GM12878 (cell line): ENCODE data around the gene DACT3. TPM values are rescaled to one million over a fixed set of nuclear protein-coding genes. Genes with fewer than 3 reads are reported as not detected.

Source experiments
- CBX5 ChIP-seq: sonication (generic); IDR thresholded peaks from 2 replicates; pipeline ENCODE4 v1.6.1; 2016; ENCODE audit warnings: low read depth, moderate library complexity, mild to moderate bottlenecking, inconsistent platforms
- DPF2 ChIP-seq: fragments of 450-650 bp; IDR thresholded peaks from 2 replicates; pipeline ENCODE4 v1.6.1; 2017; ENCODE audit warnings: mild to moderate bottlenecking
- EP300 ChIP-seq, 2 experiments: fragments of 150-350 bp in 1 of 2; IDR thresholded peaks; 2 replicates each; pipeline ENCODE4 v1.6.1; 2011 to 2012; ENCODE audit warnings: low read depth in 2 of 2, low read length in 2 of 2, borderline replicate concordance in 1 of 2, improper control_type of control experiment in 1 of 2, inconsistent platforms in 1 of 2; ENCODE audit not compliant: control insufficient read depth in 1 of 2
- FOS ChIP-seq: IDR thresholded peaks from 3 replicates; pipeline ENCODE4 v1.6.1; 2011; ENCODE audit warnings: borderline replicate concordance; ENCODE audit not compliant: insufficient read length; ENCODE audit errors: extremely low read depth
- GABPA ChIP-seq: IDR thresholded peaks from 2 replicates; pipeline ENCODE4 v1.6.1; 2014; ENCODE audit warnings: antibody characterized with exemption, low read depth, mild to moderate bottlenecking, inconsistent platforms
- HDAC6 ChIP-seq: fragments of 200-600 bp; sonication (generic); IDR thresholded peaks from one replicate; pipeline ENCODE4 v1.8.0; 2017; ENCODE audit warnings: antibody characterized with exemption; ENCODE audit not compliant: unreplicated experiment
- IKZF2 ChIP-seq, 2 experiments: fragments of 450-650 bp; IDR thresholded peaks; 2 replicates each; pipeline ENCODE4 v1.6.1; 2017; ENCODE audit warnings: mild to moderate bottlenecking in 2 of 2, moderate library complexity in 2 of 2
- JUNB ChIP-seq: IDR thresholded peaks from 2 replicates; pipeline ENCODE4 v1.6.1; 2016; ENCODE audit warnings: antibody characterized with exemption, mild to moderate bottlenecking
- MTA3 ChIP-seq: IDR thresholded peaks from 2 replicates; pipeline ENCODE4 v1.6.1; 2012; ENCODE audit warnings: low read length, inconsistent platforms, borderline replicate concordance
- NFYB ChIP-seq: IDR thresholded peaks from 2 replicates; pipeline ENCODE4 v1.6.1; 2011; ENCODE audit warnings: low read depth, mild to moderate bottlenecking, low read length, improper control_type of control experiment, moderate library complexity; ENCODE audit not compliant: insufficient read depth
- NRF1 ChIP-seq: conservative IDR thresholded peaks from 2 replicates; pipeline ENCODE4 v1.6.1; 2011; ENCODE audit warnings: mild to moderate bottlenecking, low read depth, low read length, improper control_type of control experiment
- SIX5 ChIP-seq: IDR thresholded peaks from 2 replicates; pipeline ENCODE4 v1.6.1; 2011; ENCODE audit warnings: mild to moderate bottlenecking, low read depth, low read length, moderate library complexity; ENCODE audit not compliant: severe bottlenecking
- SMAD1 ChIP-seq: fragments of 450-650 bp; IDR thresholded peaks from 2 replicates; pipeline ENCODE4 v1.6.1; 2018; ENCODE audit warnings: mild to moderate bottlenecking, low read depth; ENCODE audit not compliant: partially characterized antibody
- SMARCA5 ChIP-seq: fragments of 450-650 bp; IDR thresholded peaks from 2 replicates; pipeline ENCODE4 v1.6.1; 2017; ENCODE audit warnings: mild to moderate bottlenecking
- SPI1 ChIP-seq: IDR thresholded peaks from 2 replicates; pipeline ENCODE4 v1.6.1; 2011; ENCODE audit warnings: low read depth, mild to moderate bottlenecking, low read length, moderate library complexity, borderline replicate concordance; ENCODE audit not compliant: insufficient read depth
- SUPT20H ChIP-seq: IDR thresholded peaks from 2 replicates; pipeline ENCODE4 v1.6.1; 2011; ENCODE audit warnings: low read depth, mild to moderate bottlenecking, low read length, moderate library complexity, borderline replicate concordance; ENCODE audit not compliant: control insufficient read depth
- TCF12 ChIP-seq: IDR thresholded peaks from 2 replicates; pipeline ENCODE4 v1.6.1; 2011; ENCODE audit warnings: low read depth, mild to moderate bottlenecking, low read length
- TCF7 ChIP-seq: IDR thresholded peaks from 2 replicates; pipeline ENCODE4 v1.6.1; 2014; ENCODE audit warnings: antibody characterized with exemption, borderline replicate concordance
- WRNIP1 ChIP-seq: IDR thresholded peaks from 2 replicates; pipeline ENCODE4 v1.6.1; 2011; ENCODE audit warnings: low read depth, low read length, improper control_type of control experiment, borderline replicate concordance
- YY1 ChIP-seq: IDR thresholded peaks from 2 replicates; pipeline ENCODE4 v1.6.1; 2011; ENCODE audit warnings: low read depth, mild to moderate bottlenecking, low read length
- ZSCAN29 ChIP-seq: fragments of 450-650 bp; IDR thresholded peaks from 2 replicates; pipeline ENCODE4 v1.6.1; 2017; ENCODE audit warnings: mild to moderate bottlenecking, moderate library complexity
- polyA plus RNA-seq, 11 experiments: library from polyadenylated mRNA; depleted of rRNA in 4 of 11; unstranded in 6 of 11; stranded (reverse) in 5 of 11; fragments of >200 nt; fragmentation: Nextera tagmentation in 4 of 11; fragmentation: Illumina TruSeq in 1 of 11; extraction: Ambion mirVana in 4 of 11; extraction: Trizol in 1 of 11; gene quantifications; 1 replicate in 1 of 11; 2 replicates in 10 of 11; pipeline versions ENCODE4 v1.2.1 to v1.2.3, GENCODE V29; 2011 to 2016; ENCODE audit warnings: inconsistent platforms in 2 of 11, missing spikeins in 2 of 11, low read depth in 1 of 11
- total RNA-seq, 4 experiments: library from RNA; depleted of rRNA in 3 of 4; stranded (reverse); fragments of >200 nt in 3 of 4; fragmentation: Illumina TruSeq in 1 of 4; extraction: Trizol in 1 of 4; gene quantifications; 2 replicates each; pipeline versions ENCODE4 v1.2.1 to v1.2.3, GENCODE V29; 2013 to 2021
- TF ChIP-seq, protein P1 (sequence below): fragments of 450-650 bp; IDR thresholded peaks from 2 replicates; pipeline ENCODE4 v1.6.1; 2017; ENCODE audit warnings: mild to moderate bottlenecking, moderate library complexity
- TF ChIP-seq, protein P2 (sequence below): fragments of 150-350 bp; IDR thresholded peaks from 2 replicates; pipeline ENCODE4 v1.6.1; 2014; ENCODE audit warnings: mild to moderate bottlenecking, low read depth, low read length
- TF ChIP-seq, protein P3 (sequence below): fragments of 450-650 bp; IDR thresholded peaks from 2 replicates; pipeline ENCODE4 v1.6.1; 2017; ENCODE audit warnings: borderline replicate concordance

The DACT3 gene
- total and polyA plus RNA-seq, 10 of the 15 experiments (the other 5 are each of a cell fraction or from before 2014, with no cell fraction given): 0.05 to 2.5 (median 0.35) TPM; not detected in 1

DNA sequence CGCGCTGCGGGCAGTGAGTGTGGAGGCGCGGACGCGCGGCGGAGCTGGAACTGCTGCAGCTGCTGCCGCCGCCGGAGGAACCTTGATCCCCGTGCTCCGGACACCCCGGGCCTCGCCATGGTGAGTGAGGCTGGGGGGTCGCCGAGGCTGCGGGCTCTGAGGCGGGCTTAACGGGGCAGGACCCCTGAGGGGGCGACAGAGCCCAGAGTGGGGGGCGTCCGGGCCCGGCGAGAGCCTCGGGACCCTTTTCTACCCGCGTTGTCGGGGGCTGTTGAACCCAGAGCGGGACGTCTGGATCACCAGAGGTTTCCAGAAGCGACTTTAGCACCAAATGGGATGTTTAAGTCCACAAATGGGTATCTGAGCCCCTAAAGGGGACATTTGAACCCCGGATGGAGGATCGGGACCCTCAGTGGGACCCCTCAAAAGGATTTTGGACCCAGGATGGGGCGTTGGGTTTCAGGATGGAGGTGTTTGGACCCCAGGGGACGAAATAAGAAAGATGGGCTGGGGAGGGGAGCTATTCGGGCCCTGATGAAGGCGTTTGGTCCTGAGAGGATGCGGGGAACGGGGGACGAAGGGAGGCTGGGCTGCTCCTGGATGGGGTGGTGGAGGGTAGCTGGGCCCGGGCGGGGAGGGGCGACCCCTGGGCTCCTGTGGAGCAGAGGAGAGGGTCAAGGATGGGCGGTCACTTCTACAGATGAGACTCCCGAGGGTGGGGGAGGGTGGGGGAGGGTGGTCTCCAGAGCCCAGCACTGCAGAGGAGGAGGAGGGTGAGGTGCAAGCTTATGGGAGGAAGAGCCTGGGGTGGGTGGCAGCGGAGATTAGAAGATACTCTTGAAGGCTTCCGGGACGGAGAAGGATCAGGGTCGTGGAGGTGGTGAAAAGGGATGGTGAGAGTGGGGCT, 59.4 kb downstream of the DACT3 start, which contains the start of gene CALM3 (continued):
- TF ChIP-seq, protein P1, sequence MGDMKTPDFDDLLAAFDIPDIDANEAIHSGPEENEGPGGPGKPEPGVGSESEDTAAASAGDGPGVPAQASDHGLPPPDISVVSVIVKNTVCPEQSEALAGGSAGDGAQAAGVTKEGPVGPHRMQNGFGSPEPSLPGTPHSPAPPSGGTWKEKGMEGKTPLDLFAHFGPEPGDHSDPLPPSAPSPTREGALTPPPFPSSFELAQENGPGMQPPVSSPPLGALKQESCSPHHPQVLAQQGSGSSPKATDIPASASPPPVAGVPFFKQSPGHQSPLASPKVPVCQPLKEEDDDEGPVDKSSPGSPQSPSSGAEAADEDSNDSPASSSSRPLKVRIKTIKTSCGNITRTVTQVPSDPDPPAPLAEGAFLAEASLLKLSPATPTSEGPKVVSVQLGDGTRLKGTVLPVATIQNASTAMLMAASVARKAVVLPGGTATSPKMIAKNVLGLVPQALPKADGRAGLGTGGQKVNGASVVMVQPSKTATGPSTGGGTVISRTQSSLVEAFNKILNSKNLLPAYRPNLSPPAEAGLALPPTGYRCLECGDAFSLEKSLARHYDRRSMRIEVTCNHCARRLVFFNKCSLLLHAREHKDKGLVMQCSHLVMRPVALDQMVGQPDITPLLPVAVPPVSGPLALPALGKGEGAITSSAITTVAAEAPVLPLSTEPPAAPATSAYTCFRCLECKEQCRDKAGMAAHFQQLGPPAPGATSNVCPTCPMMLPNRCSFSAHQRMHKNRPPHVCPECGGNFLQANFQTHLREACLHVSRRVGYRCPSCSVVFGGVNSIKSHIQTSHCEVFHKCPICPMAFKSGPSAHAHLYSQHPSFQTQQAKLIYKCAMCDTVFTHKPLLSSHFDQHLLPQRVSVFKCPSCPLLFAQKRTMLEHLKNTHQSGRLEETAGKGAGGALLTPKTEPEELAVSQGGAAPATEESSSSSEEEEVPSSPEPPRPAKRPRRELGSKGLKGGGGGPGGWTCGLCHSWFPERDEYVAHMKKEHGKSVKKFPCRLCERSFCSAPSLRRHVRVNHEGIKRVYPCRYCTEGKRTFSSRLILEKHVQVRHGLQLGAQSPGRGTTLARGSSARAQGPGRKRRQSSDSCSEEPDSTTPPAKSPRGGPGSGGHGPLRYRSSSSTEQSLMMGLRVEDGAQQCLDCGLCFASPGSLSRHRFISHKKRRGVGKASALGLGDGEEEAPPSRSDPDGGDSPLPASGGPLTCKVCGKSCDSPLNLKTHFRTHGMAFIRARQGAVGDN: 0 out of 2 replicates have a peak, but pooled peaks have one; percentile 51
- TF ChIP-seq TCF7: no peak
- TF ChIP-seq, protein P2, sequence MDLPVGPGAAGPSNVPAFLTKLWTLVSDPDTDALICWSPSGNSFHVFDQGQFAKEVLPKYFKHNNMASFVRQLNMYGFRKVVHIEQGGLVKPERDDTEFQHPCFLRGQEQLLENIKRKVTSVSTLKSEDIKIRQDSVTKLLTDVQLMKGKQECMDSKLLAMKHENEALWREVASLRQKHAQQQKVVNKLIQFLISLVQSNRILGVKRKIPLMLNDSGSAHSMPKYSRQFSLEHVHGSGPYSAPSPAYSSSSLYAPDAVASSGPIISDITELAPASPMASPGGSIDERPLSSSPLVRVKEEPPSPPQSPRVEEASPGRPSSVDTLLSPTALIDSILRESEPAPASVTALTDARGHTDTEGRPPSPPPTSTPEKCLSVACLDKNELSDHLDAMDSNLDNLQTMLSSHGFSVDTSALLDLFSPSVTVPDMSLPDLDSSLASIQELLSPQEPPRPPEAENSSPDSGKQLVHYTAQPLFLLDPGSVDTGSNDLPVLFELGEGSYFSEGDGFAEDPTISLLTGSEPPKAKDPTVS: no peak
- TF ChIP-seq, protein P3, sequence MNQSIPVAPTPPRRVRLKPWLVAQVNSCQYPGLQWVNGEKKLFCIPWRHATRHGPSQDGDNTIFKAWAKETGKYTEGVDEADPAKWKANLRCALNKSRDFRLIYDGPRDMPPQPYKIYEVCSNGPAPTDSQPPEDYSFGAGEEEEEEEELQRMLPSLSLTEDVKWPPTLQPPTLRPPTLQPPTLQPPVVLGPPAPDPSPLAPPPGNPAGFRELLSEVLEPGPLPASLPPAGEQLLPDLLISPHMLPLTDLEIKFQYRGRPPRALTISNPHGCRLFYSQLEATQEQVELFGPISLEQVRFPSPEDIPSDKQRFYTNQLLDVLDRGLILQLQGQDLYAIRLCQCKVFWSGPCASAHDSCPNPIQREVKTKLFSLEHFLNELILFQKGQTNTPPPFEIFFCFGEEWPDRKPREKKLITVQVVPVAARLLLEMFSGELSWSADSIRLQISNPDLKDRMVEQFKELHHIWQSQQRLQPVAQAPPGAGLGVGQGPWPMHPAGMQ: no peak
- no peak for TF ChIP-seq EP300 (IDR thresholded peaks at IDR 0.05; ENCODE audit: borderline replicate concordance in 1 of 2, control insufficient read depth in 1 of 2, low read depth in 2 of 2, low read length in 2 of 2)
- TF ChIP-seq CBX5: 0 out of 2 replicates have a peak, but pooled peaks have one; percentile 72
- TF ChIP-seq WRNIP1: no peak
- no peak for TF ChIP-seq NRF1
- TF ChIP-seq IKZF2 (IDR thresholded peaks at IDR 0.05): no peak
- no peak for TF ChIP-seq MTA3
- no peak for TF ChIP-seq NFYB
- no peak for TF ChIP-seq FOS
- no peak for TF ChIP-seq ZSCAN29
- peak; percentile 79; the same call in 1 of the 2 replicates for TF ChIP-seq SMARCA5
- TF ChIP-seq YY1: 0 out of 2 replicates have a peak, but pooled peaks have one; percentile 4
- no peak for TF ChIP-seq JUNB
- peak; percentile 77; the same call in 1 of the 2 replicates for TF ChIP-seq TCF12
- no peak for TF ChIP-seq SPI1
- no peak for TF ChIP-seq HDAC6
- TF ChIP-seq SMAD1: no peak
- no peak for TF ChIP-seq SUPT20H
- no peak for TF ChIP-seq GABPA
- TF ChIP-seq SIX5: no peak
- peak; percentile 79 for TF ChIP-seq DPF2
